ENCODE results near the gene EBF4.

- TF ChIP-seq CTCF (conservative IDR thresholded peaks at IDR 0.05), result no peak
- TF ChIP-seq ZFX (IDR thresholded peaks at IDR 0.05), result no peak
These were observed 49.9 kb downstream of the EBF4 start for GRCh38 chr20:2742431-2742830.

All from C4-2B (cell line).